H9 (cell line): Measurements from ENCODE around the gene ERO1A. TPM values are rescaled to one million over a fixed set of nuclear protein-coding genes. Genes with fewer than 3 reads are reported as not detected.

Experiments used
- DNase-seq: peaks from one replicate; pipeline ENCODE4 v3.0.0-alpha.2; 2017
- H2AFZ ChIP-seq: one replicate; pipeline ENCODE4 v1.6.1; 2013; ENCODE audit warnings: mild to moderate bottlenecking, low read length, control low read depth, moderate library complexity
- H2AK5ac ChIP-seq: 2 replicates; pipeline ENCODE4 v1.6.1; 2013; ENCODE audit warnings: low read length, control low read depth, mixed read lengths; ENCODE audit not compliant: insufficient read length
- H2BK120ac ChIP-seq: one replicate; pipeline ENCODE4 v1.6.1; 2013; ENCODE audit warnings: low read depth, mild to moderate bottlenecking, low read length, control low read depth, inconsistent platforms; ENCODE audit not compliant: poor library complexity, severe bottlenecking
- H2BK12ac ChIP-seq: 2 replicates; pipeline ENCODE4 v1.6.1; 2013; ENCODE audit warnings: low read length, control low read depth, mixed read lengths, low read depth; ENCODE audit not compliant: insufficient read length
- H2BK15ac ChIP-seq: 2 replicates; pipeline ENCODE4 v1.6.1; 2013; ENCODE audit warnings: low read depth, low read length, control low read depth
- H2BK20ac ChIP-seq: one replicate; pipeline ENCODE4 v1.6.1; 2013; ENCODE audit warnings: low read depth, mild to moderate bottlenecking, low read length, control low read depth, inconsistent platforms; ENCODE audit not compliant: poor library complexity, severe bottlenecking
- H2BK5ac ChIP-seq: 2 replicates; pipeline ENCODE4 v1.6.1; 2013; ENCODE audit warnings: low read length, control low read depth, mixed read lengths; ENCODE audit not compliant: insufficient read length
- H3K14ac ChIP-seq: 2 replicates; pipeline ENCODE4 v1.6.1; 2013; ENCODE audit warnings: low read length, control low read depth; ENCODE audit not compliant: insufficient read depth
- H3K18ac ChIP-seq: 2 replicates; pipeline ENCODE4 v1.6.1; 2013; ENCODE audit warnings: low read depth, mild to moderate bottlenecking, mixed read lengths, low read length, control low read depth; ENCODE audit not compliant: insufficient read length
- H3K23ac ChIP-seq: 2 replicates; pipeline ENCODE4 v1.6.1; 2013; ENCODE audit warnings: low read length, control low read depth, mixed read lengths, low read depth; ENCODE audit not compliant: insufficient read length
- H3K23me2 ChIP-seq: 2 replicates; pipeline ENCODE4 v1.6.1; 2013; ENCODE audit warnings: low read depth, mild to moderate bottlenecking, mixed read lengths, low read length, control low read depth; ENCODE audit not compliant: insufficient read length, poor library complexity, severe bottlenecking
- H3K27ac ChIP-seq: 2 replicates; pipeline ENCODE4 v1.5.1; 2013; ENCODE audit warnings: low read length, control low read depth, mixed read lengths, low read depth; ENCODE audit not compliant: insufficient read length
- H3K27me3 ChIP-seq: 2 replicates; pipeline ENCODE4 v1.6.1; 2013; ENCODE audit warnings: low read length, control low read depth, inconsistent platforms; ENCODE audit not compliant: insufficient read depth
- H3K4ac ChIP-seq: 2 replicates; pipeline ENCODE4 v1.6.1; 2013; ENCODE audit warnings: low read depth, mild to moderate bottlenecking, control low read depth, inconsistent platforms, low read length, moderate library complexity
- H3K4me1 ChIP-seq: 2 replicates; pipeline ENCODE4 v1.6.1; 2013; ENCODE audit warnings: low read length, control low read depth, inconsistent platforms; ENCODE audit not compliant: insufficient read depth
- H3K4me2 ChIP-seq: 2 replicates; pipeline ENCODE4 v1.6.1; 2013; ENCODE audit warnings: low read length, control low read depth, mixed read lengths; ENCODE audit not compliant: insufficient read length, insufficient read depth
- H3K56ac ChIP-seq: 2 replicates; pipeline ENCODE4 v1.6.1; 2013; ENCODE audit warnings: low read depth, mild to moderate bottlenecking, mixed read lengths, low read length, control low read depth; ENCODE audit not compliant: insufficient read length
- H3K79me1 ChIP-seq: 2 replicates; pipeline ENCODE4 v1.6.1; 2013; ENCODE audit warnings: low read depth, mild to moderate bottlenecking, moderate library complexity, low read length, control low read depth, inconsistent platforms; ENCODE audit not compliant: insufficient read depth, poor library complexity, severe bottlenecking
- H3K79me2 ChIP-seq: 2 replicates; pipeline ENCODE4 v1.6.1; 2013; ENCODE audit warnings: low read length, control low read depth, inconsistent platforms; ENCODE audit not compliant: insufficient read depth
- H3K9ac ChIP-seq: 2 replicates; pipeline ENCODE4 v1.6.1; 2013; ENCODE audit warnings: low read length, control low read depth, mixed read lengths; ENCODE audit not compliant: insufficient read length; ENCODE audit errors: extremely low read depth
- H3K9me3 ChIP-seq: one replicate; pipeline ENCODE4 v1.6.1; 2013; ENCODE audit warnings: low read depth, low read length, inconsistent platforms; ENCODE audit not compliant: control insufficient read depth
- H3T11ph ChIP-seq: one replicate; pipeline ENCODE4 v1.6.1; 2013; ENCODE audit warnings: mild to moderate bottlenecking, low read length, control low read depth, inconsistent platforms
- H4K20me1 ChIP-seq: one replicate; pipeline ENCODE4 v1.6.1; 2013; ENCODE audit not compliant: control insufficient read depth, insufficient read length, insufficient read depth
- H4K5ac ChIP-seq: 2 replicates; pipeline ENCODE4 v1.6.1; 2013; ENCODE audit warnings: low read depth, mild to moderate bottlenecking, mixed read lengths, low read length, control low read depth; ENCODE audit not compliant: insufficient read length
- H4K8ac ChIP-seq: replicated peaks from 2 replicates; pipeline ENCODE4 v1.6.1; 2013; ENCODE audit warnings: low read length, control low read depth, mixed read lengths, low read depth; ENCODE audit not compliant: insufficient read length
- H4K91ac ChIP-seq: 2 replicates; pipeline ENCODE4 v1.6.1; 2013; ENCODE audit warnings: low read depth, mild to moderate bottlenecking, moderate library complexity, mixed read lengths, low read length, control low read depth; ENCODE audit not compliant: insufficient read length
- H3K27ac Mint-ChIP-seq, 3 experiments: 2 replicates in 2 of 3; 3 replicates in 1 of 3; pipeline ENCODE4 v1.8.0; 2020 to 2021; ENCODE audit warnings: mixed read lengths in 3 of 3, mild to moderate bottlenecking in 1 of 3, moderate library complexity in 1 of 3
- H3K27me3 Mint-ChIP-seq: 2 replicates; pipeline ENCODE4 v1.8.0; 2021; ENCODE audit warnings: low read depth, mild to moderate bottlenecking, moderate library complexity, mixed read lengths
- H3K36me3 Mint-ChIP-seq, 3 experiments: 2 replicates in 2 of 3; 3 replicates in 1 of 3; pipeline ENCODE4 v1.8.0; 2020 to 2021; ENCODE audit warnings: low read depth in 3 of 3, mixed read lengths in 3 of 3; ENCODE audit not compliant: insufficient read depth in 1 of 3
- H3K4me1 Mint-ChIP-seq, 2 experiments: 2 replicates each; pipeline ENCODE4 v1.8.0; 2020; ENCODE audit warnings: mixed read lengths in 2 of 2
- H3K4me3 Mint-ChIP-seq, 2 experiments: 2 replicates in 1 of 2; 3 replicates in 1 of 2; pipeline ENCODE4 v1.8.0; 2020 to 2021; ENCODE audit warnings: mild to moderate bottlenecking in 2 of 2, mixed read lengths in 2 of 2, moderate library complexity in 1 of 2
- H3K9me3 Mint-ChIP-seq, 2 experiments: 2 replicates in 1 of 2; 3 replicates in 1 of 2; pipeline ENCODE4 v1.8.0; 2020; ENCODE audit warnings: mild to moderate bottlenecking in 2 of 2, mixed read lengths in 2 of 2, moderate library complexity in 1 of 2
- WGBS: extraction: QIAGEN DNeasy Blood & Tissue Kit; methylation state at CpG from one replicate; pipeline ENCODE4 v1.1.7; 2013; ENCODE audit warnings: missing lambda C conversion rate, low lambda C conversion rate, mixed read lengths; ENCODE audit not compliant: insufficient read length; ENCODE audit errors: extremely low coverage; 5-methylcytosine and 5-hydroxymethylcytosine counted together
- total RNA-seq: library from RNA; stranded (reverse); gene quantifications from 2 replicates; pipeline ENCODE4 v1.2.1, GENCODE V29; 2021
- TF ChIP-seq, protein P1 (sequence below): fragments of 200-600 bp; sonication (generic); conservative IDR thresholded peaks from 3 replicates; pipeline ENCODE4 v1.8.0; 2021; ENCODE audit warnings: antibody characterized with exemption, mild to moderate bottlenecking

ERO1A gene
- total RNA-seq, 1 experiment from 2014 or later = 37.1 TPM

DNA sequence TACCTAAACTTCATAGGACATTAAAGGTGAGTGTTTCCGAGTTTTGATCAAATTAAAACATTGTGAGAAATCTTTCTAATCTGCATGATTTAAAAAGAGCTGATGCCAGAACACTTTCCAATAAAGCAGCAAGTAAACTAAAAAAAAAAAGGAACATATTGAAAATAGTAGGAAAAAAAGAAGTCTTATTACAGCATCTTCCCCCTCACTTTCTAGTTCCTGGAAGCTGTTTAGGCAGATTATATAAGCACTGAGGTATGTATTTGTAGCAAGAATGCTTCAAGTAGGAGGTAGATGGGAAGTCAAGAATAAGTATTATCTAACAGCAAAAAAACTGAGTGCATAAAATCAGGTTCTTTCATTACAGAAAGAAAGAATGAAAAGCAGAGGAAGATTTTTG is 45.8 kb downstream of the ERO1A start:
- Histone ChIP-seq H2BK15ac (no peak overlapping the region), H2AK5ac (no peak overlapping the region), H3K27ac (no peak overlapping the region), H3K9me3 (no peaks in the 10 kb centered on the region), H3K14ac (no peak overlapping the region), H3K23ac (no peak overlapping the region), H3K79me2 (no peaks in the 10 kb centered on the region), H2BK12ac (no peak overlapping the region), H3K56ac (no peak overlapping the region), H2BK20ac (no peak overlapping the region), H3K4me2 (no peak overlapping the region), H4K5ac (no peak overlapping the region), H2BK5ac (no peak overlapping the region), H3K4me1 (no peaks in the 10 kb centered on the region), H4K20me1 (no peaks in the 10 kb centered on the region), H3K23me2 (no peaks in the 10 kb centered on the region), H3K79me1 (no peaks in the 10 kb centered on the region), H2BK120ac (no peak overlapping the region), H3K27me3 (no peaks in the 10 kb centered on the region), H4K91ac (no peak overlapping the region), H4K8ac (no peak overlapping the region), H3K18ac (no peak overlapping the region), H3K9ac (no peak overlapping the region), H2AFZ (no peak overlapping the region), H3T11ph (no peak overlapping the region), H3K4ac (no peak overlapping the region)
- Mint-ChIP-seq H3K36me3 (peaks cover 9 to 33% (median 21%) of the 10 kb centered on the region in 3 experiments; a peak in 6 of 7 replicates), H3K4me1 (no peaks in the 10 kb centered on the region), H3K4me3 (no peak overlapping the region), H3K27ac (no peak overlapping the region), H3K9me3 (no peaks in the 10 kb centered on the region), H3K27me3 (no peaks in the 10 kb centered on the region)
- no peak for DNase-seq
- TF ChIP-seq, protein P1, sequence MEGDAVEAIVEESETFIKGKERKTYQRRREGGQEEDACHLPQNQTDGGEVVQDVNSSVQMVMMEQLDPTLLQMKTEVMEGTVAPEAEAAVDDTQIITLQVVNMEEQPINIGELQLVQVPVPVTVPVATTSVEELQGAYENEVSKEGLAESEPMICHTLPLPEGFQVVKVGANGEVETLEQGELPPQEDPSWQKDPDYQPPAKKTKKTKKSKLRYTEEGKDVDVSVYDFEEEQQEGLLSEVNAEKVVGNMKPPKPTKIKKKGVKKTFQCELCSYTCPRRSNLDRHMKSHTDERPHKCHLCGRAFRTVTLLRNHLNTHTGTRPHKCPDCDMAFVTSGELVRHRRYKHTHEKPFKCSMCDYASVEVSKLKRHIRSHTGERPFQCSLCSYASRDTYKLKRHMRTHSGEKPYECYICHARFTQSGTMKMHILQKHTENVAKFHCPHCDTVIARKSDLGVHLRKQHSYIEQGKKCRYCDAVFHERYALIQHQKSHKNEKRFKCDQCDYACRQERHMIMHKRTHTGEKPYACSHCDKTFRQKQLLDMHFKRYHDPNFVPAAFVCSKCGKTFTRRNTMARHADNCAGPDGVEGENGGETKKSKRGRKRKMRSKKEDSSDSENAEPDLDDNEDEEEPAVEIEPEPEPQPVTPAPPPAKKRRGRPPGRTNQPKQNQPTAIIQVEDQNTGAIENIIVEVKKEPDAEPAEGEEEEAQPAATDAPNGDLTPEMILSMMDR = no peak
- no CpG with 5 or more reads among the region's 1 CpG for WGBS
